Measurements from ENCODE around the gene GOLGB1.

DNA sequence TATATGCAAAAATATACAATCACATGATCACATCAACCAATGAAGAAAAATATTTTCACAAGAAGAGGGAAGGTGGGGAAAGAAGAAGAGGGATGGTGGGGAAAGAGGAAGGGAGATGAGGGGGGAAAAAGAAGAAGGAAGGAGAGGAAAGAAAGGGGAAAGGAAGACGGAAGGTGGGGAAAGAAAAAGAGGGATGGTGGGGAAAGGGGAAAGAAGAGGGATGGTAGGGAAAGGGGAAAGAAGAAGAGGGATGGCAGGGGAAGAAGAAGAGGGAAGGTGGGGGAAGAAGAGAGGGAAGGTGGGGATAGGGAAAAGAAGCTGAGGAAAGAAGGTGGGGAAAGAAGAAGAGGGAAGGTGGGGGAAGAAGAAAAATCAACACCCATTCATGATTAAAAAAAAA is 3.2 kb upstream of the GOLGB1 start:
- TF ChIP-seq CEBPB (IDR thresholded peaks at IDR 0.05; ENCODE audit: low read depth, low read length) (no peak), POLR2A (IDR thresholded peaks at IDR 0.05; ENCODE audit: low read depth, low read length) (no peak), MXI1 (IDR thresholded peaks at IDR 0.05; ENCODE audit: borderline replicate concordance, low read depth, low read length) (no peak), RFX5 (IDR thresholded peaks at IDR 0.05; ENCODE audit: low read depth, low read length) (no peak), MAFK (IDR thresholded peaks at IDR 0.05; ENCODE audit: low read depth, low read length) (no peak), RAD21 (IDR thresholded peaks at IDR 0.05; ENCODE audit: low read length) (no peak), USF2 (IDR thresholded peaks at IDR 0.05; ENCODE audit: low read depth, low read length) (no peak), FOS (IDR thresholded peaks at IDR 0.05; ENCODE audit: low read depth, low read length) (no peak), SMC3 (IDR thresholded peaks at IDR 0.05; ENCODE audit: low read depth, low read length) (no peak), RCOR1 (IDR thresholded peaks at IDR 0.05; ENCODE audit: insufficient replicate concordance, low read length) (no peak)
- TF ChIP-seq, protein P1, sequence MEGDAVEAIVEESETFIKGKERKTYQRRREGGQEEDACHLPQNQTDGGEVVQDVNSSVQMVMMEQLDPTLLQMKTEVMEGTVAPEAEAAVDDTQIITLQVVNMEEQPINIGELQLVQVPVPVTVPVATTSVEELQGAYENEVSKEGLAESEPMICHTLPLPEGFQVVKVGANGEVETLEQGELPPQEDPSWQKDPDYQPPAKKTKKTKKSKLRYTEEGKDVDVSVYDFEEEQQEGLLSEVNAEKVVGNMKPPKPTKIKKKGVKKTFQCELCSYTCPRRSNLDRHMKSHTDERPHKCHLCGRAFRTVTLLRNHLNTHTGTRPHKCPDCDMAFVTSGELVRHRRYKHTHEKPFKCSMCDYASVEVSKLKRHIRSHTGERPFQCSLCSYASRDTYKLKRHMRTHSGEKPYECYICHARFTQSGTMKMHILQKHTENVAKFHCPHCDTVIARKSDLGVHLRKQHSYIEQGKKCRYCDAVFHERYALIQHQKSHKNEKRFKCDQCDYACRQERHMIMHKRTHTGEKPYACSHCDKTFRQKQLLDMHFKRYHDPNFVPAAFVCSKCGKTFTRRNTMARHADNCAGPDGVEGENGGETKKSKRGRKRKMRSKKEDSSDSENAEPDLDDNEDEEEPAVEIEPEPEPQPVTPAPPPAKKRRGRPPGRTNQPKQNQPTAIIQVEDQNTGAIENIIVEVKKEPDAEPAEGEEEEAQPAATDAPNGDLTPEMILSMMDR (conservative IDR thresholded peaks at IDR 0.05; ENCODE audit: low read depth, low read length) = no peak
